HG02938 (cell line): ENCODE results near the gene CHD1.

Experiments used
- ATAC-seq: cut with Tn5 transposase; IDR thresholded peaks from one replicate; pipeline ENCODE4 v1.9.1; 2021; ENCODE audit warnings: mild to moderate bottlenecking, moderate library complexity; ENCODE audit not compliant: unreplicated experiment

The CHD1 gene

DNA sequence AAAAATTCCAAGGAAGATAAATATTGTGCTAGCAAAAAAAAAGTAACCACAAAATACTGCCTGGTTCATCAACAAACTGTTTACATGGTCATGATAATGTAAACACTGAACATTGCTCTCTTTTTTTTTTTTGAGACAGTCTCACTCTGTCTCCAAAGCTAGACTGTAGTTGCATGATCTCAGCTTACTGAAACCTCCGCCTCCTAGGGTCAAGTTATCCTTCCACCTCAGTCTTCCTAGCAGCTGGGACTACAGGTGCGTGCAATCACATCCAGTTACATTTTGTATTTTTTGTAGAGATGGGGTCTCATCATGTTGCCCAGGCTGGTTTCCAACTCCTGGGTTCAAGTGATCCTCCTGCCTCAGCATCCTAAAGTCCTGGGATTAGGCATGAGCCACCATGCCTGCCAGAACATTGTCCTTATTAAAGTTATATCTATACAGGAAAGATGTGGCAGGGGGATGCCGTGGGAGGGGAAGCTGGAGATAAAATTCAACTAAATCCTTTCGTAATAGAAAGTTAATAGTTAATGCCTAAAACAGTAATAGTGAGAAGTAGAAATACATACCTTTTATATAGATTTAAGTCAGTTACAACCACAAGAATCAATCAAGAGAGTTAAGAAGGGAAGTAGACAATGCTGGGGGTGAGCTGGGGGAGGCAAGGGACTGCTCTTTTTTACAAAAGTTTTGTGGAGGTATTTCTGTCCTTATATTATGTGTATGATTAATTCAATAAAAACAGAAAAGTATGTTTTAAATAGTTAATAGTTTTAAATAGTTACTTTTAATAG is 103.0 kb downstream of the CHD1 start:
- ATAC-seq: no peak

DNA sequence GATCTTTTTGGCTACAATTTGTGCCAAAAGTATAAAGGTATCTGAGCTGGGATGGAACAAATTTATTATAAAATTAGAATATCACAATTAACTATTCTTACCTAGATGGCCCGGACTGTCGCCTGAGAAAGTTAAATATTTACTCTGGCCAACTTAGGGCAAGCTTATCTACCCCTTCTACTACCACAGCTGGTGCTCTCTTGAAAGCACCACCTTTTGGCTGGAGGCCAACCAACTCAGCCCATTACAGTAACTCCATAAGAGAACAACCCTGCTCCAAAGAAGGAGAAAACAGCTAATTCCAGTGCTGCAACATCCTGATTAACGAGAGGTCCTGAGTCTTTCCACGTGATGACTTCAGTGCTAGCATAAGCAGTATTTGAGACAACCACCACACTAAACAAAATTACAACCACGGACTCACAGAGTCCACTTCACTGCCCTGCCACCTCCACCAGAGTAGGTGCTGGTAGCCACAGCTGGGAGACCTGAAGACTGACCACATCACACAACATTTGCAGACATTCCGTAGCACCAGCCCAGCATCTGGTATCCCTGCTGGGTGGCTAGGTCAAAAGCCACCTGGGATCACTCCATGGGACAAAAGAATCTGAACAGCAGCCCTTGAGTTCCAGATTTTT is 112.1 kb downstream of the CHD1 start:
- no peak for ATAC-seq

DNA sequence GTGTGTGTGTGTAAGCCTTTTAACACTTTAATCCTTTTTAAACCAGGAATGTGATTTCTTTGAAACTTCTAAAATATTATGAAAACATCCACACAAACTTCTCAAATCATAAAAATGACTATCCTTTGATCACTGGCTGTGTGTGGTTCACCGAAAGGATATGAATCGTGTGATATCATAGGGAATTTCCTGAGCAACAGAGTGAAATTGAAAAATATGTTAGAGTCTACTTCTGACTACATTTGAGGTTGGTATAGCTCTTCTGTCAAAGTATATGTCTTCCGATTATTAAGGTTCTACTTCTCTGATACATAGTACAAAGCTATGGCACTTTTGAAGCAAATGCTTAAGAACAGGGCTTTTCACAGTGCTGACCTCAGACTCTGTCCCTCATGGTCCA is 115.1 kb downstream of the CHD1 start:
- no peak for ATAC-seq

DNA sequence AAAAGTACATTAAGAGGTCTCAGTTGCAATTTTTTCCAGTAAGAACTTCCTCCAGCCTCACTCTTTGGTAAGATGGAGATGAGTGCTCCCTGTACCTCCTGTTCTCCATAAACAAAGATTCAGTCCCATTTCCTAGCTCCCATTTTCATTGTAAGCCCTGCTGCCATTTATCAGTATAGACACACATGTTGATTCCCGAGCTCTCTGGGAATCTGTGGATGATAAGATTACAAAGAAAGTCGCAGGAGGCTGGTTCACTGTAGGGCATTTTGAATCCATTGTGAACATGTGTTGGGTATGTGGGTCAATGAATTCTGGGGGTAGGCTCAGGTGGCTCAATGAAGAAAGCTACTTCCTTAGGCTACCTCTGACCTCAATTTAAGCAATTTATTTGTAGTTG is 118.6 kb downstream of the CHD1 start:
- no peak for ATAC-seq

DNA sequence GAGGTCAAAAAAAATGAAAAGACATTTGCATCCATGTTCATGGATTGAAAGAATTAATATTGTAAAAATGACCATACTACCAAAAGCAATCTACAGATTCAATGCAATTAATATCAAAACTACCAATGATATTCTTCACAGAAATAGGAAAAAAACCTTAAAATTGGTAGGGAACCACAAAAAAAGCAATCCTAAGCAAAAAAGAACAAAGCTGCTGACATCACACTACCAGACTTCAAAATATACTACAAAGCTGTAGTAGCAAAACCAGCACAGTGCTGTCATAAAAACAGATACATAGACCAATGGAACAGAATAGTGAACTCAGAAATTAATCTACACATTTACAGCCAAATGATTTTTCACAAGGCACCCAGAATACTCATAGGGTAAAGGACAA is 121.0 kb downstream of the CHD1 start:
- no peak for ATAC-seq

DNA sequence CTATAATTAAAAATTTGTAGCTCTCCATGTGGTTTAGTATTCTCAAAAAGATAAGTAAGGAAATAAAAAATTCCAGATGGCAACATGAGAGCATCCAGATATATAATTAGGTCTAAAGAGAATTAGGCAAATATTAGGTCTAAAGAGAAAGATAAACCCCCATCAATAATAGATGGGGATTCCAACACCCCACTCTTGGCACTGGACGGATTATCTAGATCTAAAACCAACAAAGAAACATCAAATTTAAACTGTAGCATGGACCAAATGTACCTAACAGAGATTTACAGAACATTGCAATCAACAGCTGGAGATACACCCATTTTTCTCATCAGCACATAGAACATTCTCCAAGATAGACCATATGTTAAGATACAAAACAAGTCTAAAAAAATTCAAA is 123.7 kb downstream of the CHD1 start:
- ATAC-seq: no peak

DNA sequence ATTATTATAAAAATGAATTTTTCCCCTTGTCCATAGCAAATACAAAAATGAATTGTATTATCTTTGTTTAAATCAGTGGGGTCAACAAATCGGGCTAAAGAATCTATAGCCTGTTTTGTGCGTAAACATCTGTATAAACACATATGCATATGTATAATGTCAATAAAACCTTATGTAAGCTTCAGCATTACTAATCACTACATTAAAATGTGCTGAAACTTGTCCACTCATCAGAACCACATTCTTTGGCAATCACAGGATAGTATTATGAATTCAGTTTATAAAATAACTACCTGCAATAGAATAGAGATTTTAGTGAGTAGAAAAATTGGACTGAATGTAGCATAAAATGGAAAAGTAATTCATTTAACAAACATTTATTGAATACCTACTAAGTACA is 124.7 kb downstream of the CHD1 start:
- no peak for ATAC-seq
